GM15510 (cell line): ENCODE measurements around the gene CABLES2.

ENCODE experiments used
- POLR2A ChIP-seq: IDR thresholded peaks from 3 replicates; pipeline ENCODE4 v1.6.1; 2011; ENCODE audit warnings: borderline replicate concordance; ENCODE audit not compliant: insufficient read length; ENCODE audit errors: extremely low read depth

Gene CABLES2

GRCh38 chr20:62404112-62404665 lies 2.9 kb downstream of the CABLES2 start:
- TF ChIP-seq POLR2A: no peak

DNA sequence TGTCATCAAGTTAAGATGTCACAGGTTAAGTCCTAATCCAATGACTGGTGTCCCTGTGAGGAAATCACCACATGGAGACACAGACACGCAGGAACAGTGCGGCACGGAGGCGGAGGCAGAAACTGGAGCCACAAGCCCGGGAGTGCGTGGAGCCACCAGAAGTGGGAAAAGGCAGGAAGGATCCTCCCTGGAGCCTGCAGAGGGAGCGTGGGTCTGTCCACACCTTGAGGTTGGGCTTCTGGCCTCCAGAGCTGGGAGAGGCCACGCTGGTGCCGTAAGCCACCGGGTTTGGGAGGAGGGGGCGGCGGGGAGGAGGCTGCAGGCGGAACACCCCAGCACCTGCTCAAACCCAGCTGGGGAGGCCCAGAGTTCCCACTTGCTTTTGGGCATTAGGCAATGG lies 3.8 kb downstream of the CABLES2 start:
- no peak for TF ChIP-seq POLR2A

DNA sequence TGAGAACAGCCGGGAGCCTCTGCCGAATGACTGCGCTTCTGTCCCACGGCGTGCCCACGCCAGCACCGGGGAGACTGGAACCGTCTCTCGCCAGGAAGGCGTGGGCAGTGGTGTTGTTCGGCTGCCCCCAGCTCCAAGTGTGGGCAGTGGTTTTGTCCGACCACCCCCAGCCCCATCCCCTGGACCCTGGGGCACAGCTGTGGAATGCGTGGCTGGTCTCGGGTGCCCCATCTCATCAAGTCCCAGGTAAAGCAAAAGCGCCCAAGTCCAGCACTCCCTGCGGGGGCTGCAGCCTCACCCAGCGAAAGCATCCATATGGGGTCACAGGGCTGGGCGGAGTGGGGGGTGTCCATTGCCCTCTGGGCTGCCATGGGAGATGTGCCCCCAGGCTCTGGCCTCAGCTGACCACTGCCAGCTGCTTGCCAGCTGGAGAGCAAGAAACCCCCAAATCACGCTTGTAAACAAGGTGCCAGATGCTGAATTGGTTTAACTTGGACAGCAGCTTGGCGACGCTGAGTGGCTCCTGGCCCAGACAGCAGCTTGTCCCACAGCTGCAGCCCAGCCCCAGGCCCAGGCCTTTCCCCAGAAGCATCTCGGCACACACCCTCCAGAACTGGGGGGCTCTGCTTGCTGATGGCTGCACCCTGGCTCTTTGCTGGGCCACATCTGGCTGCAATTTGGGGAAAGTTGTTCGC lies 4.5 kb downstream of the CABLES2 start:
- no peak for TF ChIP-seq POLR2A

DNA sequence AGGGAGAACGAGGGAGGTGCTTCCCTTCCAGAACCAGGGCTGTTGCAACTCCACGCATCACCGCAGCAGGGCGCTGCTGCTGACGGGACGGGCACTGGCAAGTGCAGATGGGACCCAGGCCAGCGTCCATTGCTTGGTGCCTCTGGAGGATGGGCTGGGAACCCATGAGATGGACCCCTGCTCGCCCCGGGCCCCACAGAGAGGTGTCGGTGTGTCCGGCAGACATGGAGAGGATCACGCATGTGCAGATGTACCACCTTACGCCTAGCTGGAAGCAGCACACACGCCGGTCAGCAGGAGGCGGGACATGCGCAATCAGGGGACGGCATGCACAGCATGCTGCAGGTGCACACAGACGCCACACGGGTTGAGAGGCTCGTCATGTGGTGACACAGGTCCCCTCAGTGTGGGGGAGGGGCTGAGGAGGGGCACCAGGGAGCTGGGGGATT lies 5.7 kb downstream of the CABLES2 start:
- TF ChIP-seq POLR2A: no peak

DNA sequence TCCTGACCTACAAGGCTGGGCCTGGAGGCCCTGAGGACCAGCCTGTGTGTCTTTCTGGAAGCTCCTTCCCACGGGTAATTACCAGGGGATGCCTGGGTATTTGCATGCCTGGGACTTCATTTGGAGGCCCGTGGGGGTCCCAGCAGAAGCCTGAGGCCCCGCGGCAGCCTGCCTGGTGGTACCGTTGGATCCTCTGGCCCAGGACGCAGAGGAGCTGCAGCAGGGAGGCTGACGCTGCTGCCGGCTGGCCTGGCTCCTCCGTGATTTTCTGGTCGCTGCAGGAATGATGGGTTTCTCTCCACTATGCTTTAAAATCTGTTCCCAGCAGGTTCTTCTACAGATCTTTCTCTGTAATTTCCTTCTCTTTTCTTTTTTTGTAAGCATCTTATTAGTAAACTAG lies 6.5 kb downstream of the CABLES2 start:
- TF ChIP-seq POLR2A: no peak

- TF ChIP-seq POLR2A: no peak
Measured at GRCh38 chr20:62400021-62400420, 7.1 kb downstream of the CABLES2 start.

GRCh38 chr20:62398120-62398821 lies 8.8 kb downstream of the CABLES2 start:
- no peak for TF ChIP-seq POLR2A

DNA sequence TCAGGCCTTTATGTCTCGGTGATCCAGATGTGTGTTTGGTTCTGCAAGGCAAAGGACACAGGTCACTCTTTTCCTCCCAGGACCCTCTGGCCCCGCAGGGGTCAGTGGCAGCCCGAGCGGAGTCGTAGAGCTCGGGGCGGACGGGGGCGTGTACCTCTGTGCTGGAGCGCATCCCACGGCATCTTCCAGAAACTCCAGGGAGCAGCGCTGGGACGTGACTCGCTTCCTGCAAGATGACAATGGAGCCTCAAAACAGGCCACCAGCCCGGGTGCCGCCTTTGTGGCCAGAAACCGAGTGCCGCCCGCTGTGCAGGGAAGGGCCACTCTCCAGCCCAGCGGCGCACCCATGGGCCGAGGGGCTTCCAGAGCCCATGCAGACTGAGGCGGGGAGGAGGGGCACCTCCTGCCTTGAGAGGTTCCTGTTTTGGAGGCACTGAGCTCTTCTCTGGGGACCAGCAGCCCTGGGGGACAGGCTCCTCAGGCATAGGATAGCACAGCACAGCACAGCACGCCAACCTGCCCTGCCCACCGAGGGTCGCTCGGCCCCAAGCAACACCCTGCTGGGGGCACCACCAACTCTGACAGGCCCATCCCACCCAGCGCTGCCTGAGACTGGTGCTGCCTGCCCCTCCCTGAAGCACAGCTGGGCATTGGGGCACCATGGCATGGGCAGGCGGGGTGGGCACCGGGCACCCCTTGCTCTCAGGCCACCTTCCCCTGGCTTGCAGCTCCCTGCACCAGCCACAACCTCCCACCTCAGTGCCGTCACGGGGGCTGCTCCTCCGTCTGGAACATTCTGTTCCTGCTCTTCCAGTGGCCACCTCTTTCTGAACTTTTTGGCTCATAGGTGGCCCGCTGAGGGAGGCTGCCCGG lies 10.5 kb downstream of the CABLES2 start:
- TF ChIP-seq POLR2A: no peak

DNA sequence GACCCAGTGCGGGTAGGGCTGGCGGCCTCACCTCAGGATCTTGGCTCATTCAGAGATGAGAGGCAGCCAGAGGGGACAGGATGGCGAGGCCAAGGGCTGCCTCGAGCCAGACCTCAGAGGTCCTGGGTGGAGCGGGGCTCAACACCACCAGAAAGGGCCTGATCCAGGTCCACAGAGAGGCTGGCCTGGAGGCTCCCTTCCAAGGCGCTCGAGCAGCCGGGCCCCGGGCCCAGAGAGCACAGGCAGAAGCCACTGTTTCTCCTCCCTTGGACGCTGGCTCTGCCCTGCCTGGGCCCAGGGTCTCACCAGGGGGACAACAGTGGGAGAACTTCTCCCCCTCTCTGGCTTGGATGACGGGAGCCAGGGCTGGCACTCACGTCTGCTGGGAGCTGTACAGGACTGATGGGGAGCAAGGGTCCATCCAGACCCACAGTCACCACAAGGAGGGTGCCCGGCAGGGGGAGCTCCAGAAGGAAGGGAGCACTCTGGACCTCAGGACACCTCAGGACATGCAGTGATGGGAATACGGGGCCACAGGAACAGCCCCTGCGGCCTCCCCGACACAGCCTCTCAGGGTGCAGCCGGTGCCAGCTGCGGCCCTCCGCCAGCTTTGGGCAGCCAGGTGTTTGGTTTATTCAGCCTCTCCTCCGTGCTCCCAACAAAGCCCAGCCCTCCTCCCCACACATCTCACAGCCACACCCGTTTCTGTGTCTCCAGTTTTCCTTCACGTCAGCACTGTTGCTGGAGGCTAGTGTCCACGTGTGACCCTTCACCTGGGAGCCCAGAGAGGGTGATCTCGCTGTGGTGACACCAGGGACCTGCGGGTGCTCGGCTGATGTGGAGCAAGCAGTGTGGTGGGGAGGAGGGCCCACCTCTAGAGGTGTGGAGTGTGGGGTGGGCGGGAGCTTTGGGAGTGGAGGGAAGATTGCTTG lies 11.5 kb downstream of the CABLES2 start:
- TF ChIP-seq POLR2A: no peak

DNA sequence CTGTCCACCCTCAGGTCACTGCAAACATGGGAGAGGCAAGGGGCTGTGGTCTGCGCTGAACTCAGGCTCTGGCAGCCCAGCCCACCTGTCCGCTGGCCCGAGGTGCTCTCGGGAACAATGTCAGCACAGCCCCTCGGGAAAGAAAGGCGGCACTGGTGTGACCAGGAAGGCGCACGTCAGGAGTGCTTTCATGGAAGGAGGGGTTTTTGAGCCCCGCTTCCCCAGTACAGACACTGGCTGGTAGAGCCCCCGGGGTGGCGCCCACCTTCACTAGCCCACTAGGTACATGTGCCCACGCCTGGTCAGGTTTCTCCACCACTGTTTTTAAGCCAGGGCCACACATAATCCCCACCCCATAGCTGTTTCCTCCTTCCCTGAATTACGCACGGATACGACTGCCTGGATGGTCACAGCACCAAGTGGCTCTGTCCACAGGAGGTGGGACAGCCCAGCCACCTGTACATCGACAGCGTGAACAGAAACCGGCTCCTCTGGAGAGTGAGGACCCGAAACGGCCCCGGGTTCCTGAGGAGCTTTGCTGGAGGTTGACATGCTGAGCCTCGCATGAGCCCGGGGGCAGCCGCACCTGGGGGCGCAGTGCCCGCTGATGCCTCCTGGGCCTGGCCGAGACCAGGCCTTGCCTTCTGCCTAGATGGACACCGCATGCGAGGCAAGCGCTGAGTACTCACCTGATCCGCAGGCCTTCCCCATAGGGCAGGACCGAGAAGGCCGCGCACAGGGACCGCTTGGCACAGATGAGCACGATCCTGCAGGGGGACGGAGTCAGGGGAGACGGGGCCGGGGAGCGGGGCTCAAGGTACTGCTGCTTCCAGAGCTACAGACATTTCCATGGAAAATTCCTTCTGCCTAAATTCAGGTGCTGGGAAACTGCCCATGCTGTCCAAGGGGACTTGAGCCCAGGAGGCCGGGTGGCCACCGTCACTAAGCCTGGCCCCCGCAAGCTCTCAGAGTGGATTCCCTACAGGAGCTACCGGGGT lies 12.5 kb downstream of the CABLES2 start:
- no peak for TF ChIP-seq POLR2A

DNA sequence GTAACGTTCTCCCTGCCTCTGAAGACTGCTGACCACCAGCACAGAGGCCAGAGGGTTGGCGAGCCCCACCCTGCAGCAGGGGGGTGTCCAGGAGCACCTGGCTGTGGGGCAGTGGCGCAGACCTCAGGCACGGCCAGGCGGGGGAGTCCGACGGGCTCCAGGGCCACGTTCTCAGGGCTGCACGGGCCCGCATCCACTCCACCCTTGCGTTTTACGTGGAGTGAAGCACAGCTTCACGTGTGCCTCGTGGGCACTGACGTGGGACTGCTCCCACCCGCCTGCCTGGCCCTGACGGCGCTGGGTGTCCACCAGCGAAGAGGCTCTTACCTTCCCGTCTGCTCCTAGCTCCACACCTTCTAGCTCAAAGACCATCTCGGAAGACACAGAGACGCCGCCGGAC lies 13.3 kb downstream of the CABLES2 start:
- TF ChIP-seq POLR2A: no peak

DNA sequence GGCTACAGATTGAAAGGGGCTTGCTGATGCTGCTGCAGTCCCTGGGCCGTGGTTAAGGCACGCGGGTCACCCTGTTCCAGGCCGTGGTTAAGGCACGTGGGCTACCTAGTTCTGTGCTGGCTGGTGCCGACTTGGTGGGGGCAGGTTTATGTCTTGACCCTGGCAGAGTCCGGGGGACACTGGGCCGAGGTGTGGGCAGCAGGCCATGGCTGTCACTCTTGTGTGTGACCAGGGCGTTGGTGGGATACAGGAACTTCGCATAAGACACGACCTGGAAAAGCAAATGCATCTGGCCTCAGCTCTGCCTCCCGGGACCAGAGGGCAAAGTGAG lies 13.8 kb downstream of the CABLES2 start:
- no peak for TF ChIP-seq POLR2A
